ENCODE data around the gene LMX1A.

DNA sequence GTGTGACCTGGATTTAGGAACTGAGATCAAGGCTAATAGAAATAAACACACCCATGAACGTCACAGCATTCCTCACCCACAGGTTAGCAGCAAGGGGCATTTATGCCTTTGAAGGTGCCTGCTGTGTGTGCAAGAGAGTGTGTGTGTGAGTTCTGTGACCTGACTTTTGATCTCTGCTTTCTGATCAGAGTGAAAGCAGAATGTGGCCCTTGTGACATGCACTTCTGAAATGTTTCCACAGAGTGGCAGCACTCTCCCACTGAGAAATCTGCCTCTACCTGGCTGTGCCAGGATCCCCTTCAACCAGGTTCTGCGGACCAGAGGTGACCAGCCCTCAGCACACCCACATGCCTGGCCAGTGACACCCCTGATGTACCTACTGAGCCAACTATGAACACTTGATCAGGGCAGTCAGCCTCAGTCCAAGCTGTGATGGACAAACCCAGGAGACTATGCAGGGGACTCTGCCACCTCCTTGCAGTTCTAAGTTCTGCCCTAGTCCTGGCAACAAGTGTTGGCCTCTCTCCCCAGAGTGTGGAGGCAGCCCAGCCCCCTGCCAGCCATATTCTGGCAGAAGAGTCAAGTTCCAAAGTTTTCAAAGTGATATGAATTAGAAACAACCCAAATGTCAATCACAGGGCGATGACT, 47.4 kb upstream of the LMX1A start:
- TF ChIP-seq GATA2 (IDR thresholded peaks at IDR 0.05; ENCODE audit: low read depth, low read length) (no peak), GATA3 (IDR thresholded peaks at IDR 0.05; ENCODE audit: low read depth, low read length) (no peak)
